GM19035 (cell line): Measurements from ENCODE around the gene LARGE1.

Experiments
- ATAC-seq: cut with Tn5 transposase; IDR thresholded peaks from one replicate; pipeline ENCODE4 v1.9.1; 2021; ENCODE audit not compliant: unreplicated experiment

Gene LARGE1

DNA sequence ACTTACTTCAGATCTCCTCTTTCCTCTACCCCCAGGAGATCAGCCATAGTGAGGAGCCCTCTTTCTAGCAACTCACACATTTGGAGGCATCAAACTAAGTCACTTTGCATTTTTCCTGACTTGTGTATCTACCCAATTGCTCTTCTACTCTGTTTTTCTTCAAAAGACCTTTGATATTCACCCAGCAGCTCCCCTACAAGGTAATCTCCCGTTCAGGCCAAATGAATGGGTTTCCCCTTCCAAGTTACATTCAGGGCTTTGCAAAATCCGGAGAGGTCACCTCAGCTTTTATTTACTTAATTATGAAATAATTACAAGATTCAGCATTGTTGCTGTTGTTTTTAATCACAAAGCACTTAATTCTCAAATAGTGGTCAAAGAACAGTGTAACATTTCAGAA, 6.1 kb downstream of the LARGE1 start:
- ATAC-seq: no peak

DNA sequence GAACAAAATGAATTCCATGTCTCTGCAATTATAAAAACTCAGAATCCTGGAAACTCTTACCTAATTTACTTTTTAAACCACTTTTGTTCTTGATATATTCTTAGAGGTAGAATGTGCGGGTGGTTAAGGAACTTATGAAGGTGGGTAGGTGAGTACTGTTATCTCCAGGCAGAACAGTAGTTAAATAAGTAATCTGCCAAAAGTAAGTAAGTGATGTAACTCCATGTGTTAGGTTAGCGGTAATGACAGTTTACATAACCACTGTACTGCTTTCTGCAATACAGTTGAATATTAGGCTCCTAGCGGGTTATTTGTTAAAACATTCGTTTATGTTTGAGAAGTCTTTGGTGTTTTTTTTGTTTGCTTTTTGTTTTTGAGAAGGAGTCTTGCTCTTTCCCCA, 7.1 kb downstream of the LARGE1 start:
- ATAC-seq: no peak

- no peak for ATAC-seq
These were observed 10.4 kb downstream of the LARGE1 start for GRCh38 chr22:33909911-33910310.

DNA sequence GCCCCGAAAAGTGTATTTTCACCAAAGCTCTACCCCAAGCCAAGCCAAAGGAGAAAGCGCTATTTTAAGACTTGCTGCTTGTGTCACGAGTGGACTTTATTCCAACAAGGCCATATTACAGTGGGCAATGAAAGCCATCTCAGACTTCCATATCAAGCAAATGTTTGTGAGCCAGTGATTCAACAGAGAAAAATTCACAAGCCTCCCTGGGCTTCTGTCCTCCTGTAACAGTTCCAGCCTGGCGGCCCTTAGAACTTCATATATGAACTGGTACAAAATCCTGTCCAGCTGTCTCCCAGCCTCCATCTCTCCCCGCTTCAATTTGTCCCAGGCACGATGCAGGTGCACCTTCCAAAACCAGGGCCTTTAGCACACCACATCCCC, 11.2 kb downstream of the LARGE1 start:
- ATAC-seq: no peak

GRCh38 chr22:33908171-33909074, 11.9 kb downstream of the LARGE1 start:
- ATAC-seq: no peak

DNA sequence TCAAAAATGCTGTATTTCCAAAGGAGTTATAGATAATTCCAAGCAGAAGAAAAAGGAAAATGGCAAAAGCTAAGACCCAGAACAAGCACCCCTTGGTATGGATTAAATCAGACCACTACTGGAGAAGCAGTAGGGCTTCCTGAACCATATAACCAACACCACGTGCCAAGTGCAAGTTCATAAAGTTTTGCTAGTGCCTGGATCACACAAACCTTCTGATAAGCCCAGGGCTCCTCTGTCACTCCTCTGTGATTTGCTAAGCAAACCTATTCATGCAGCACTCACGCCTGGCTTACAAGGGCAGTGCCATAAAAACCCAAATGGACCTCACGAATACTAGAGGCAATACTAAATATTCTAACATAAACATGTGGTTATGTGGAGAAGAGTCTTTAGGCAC, 13.3 kb downstream of the LARGE1 start:
- ATAC-seq: no peak

GRCh38 chr22:33906475-33906874, 13.8 kb downstream of the LARGE1 start:
- no peak for ATAC-seq

DNA sequence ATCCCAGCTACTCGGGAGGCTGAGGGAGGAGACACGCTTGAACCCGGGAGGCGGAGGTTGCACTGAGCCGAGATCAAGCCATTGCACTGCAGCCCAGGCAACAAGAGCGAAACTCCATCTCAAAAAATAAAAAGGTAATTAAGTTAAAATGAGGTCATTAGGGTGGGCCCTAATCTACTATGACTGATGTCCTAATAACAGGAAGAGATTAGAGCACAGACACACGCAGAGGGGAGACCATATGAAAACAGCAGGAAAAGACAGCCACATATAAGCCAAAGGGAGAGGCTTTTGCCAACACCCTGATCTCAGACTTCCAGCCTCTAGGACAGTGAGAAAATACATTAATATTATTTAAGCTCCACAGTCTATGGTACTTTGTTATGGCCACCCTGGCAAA, 17.3 kb downstream of the LARGE1 start:
- no peak for ATAC-seq

DNA sequence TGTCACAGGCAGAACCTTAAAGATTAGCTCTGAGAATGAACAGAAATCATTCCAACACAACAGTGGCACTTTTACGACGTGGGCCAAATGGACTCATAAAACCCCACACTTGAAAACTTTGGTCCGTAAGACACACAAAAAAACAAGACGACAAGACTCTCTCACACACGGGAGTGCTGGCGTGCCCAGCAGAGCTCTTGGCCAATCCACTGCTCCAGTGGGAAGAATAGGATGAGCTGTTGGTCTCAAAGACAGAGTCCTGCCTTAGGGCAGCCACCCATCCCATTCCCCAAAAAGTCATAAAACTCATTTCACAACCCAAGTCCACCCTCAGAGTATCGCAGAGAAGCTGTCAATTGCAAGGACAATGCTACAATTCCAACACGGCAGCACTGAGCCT, 18.2 kb downstream of the LARGE1 start:
- ATAC-seq: no peak

GRCh38 chr22:33898121-33898520, 22.2 kb downstream of the LARGE1 start:
- no peak for ATAC-seq

GRCh38 chr22:33897448-33897835, 22.8 kb downstream of the LARGE1 start:
- no peak for ATAC-seq

DNA sequence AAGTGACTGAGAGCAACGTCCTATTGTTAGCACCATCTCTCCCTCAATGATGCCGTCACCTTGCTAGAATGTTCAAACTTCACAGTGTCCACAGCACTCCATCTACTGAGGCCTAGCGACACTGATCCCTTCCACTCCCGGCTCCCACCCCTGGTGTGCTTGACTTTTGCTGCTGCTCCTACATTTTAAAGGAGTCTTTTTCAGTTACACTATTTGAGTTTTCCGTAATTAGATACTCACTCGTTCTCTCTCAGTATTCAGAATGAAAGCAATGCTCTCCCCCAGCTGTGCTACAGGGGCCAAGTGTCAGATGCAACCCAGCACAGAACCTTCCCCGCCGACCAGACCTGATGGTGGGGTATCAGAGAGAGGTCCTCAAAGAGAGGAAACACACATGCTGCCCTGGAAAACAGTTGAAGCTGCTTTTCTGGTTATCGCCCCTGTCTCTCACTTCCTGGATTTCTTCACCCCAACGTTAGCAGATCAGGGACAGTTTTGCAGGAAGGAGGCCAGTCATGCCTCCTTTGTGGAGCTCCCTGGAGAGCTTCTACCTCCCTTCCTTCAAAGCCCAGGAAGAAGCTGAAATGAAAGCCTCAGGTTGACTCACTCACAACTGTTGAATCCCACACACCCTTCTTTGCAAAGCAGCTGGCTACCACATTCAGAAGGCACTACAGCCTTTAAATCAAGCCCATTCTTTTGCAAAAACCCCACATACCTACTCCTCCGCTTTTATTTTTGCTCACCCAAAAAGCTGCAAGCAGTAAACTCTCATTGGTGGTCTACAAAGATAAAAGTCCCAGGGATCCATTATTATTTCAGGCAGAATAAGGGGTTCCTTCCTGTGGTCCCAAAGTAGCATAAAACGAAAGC, 23.5 kb downstream of the LARGE1 start:
- peak; percentile 43 for ATAC-seq

DNA sequence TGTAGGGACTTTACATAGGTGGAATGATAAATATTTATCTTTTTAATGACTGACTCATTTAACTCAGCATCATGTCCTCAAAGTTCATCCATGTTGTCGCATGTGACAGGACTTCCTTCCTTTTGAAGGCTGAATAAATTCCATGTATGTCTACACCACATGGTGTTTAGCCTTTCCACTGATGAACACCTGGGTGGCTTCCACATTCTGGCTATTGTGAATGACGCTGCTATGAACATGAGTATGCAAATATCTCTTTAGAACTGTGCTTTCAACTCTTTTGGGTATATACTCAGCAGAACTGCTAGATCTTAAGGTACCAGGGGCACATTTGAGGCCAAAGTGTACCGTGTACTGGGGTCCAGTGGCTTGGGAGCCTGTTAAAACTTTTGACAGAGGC, 24.1 kb downstream of the LARGE1 start:
- peak; percentile 55 for ATAC-seq

GRCh38 chr22:33895444-33895843, 24.8 kb downstream of the LARGE1 start:
- ATAC-seq: no peak

GRCh38 chr22:33894515-33894914, 25.8 kb downstream of the LARGE1 start:
- ATAC-seq: no peak

GRCh38 chr22:33894036-33894435, 26.2 kb downstream of the LARGE1 start:
- no peak for ATAC-seq

DNA sequence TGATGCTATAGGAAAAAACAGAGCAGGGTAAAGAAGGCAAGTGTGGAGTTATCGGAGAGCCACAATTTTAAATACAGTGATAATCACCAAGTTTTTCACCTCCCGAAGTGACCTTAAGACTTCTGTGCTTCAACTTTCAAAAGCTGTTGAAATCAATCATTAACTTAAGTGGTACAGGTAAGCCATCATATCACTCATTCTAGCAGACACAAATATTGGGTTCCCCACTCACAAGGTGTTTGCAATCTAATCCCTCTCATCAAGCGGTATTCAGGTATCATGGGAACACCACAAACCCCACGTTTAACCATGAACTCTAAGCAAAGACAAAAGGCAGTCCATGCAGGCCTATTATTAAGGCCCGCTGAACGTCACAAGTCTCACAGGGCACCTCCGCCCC, 26.8 kb downstream of the LARGE1 start:
- no peak for ATAC-seq

GRCh38 chr22:33891992-33892391, 28.3 kb downstream of the LARGE1 start:
- ATAC-seq: no peak

DNA sequence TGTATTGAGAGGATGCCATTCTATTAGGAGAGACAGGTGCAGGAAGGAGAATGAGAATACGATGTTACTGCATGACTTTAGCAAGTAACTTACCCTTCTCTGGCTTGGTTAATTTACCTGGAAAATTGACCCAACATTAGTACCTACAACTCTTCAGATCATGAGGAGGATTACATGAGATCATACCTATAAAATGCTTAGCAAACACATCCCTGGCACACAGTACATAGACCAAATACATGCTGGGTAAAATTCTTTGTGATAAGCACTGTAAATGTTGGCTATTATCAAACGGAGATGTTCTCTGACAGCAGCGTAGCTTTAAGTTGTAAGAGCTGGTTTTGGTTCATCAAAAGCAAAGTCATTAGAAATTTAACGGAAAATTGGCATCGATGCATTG, 28.8 kb downstream of the LARGE1 start:
- ATAC-seq: no peak

DNA sequence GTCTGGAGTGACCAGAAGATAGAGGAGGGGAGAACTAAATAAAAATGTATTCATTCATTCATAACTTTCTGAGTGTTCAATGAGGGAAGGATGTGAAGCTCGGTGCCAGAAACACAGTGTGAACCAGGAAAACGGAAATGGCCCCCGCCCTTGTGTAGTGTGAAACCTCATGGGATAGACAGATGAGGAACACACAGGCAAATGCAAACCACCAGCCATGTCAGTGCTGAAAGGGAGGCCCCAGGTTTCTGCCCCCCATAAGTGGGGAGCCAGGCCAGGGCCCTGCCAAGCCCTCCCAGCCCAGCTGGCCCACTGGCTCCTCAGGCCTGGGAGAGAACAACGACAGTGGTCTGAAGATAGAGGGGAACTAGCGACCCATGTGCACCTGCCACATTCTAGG, 30.5 kb downstream of the LARGE1 start:
- no peak for ATAC-seq

GRCh38 chr22:33888821-33889220, 31.5 kb downstream of the LARGE1 start:
- no peak for ATAC-seq

DNA sequence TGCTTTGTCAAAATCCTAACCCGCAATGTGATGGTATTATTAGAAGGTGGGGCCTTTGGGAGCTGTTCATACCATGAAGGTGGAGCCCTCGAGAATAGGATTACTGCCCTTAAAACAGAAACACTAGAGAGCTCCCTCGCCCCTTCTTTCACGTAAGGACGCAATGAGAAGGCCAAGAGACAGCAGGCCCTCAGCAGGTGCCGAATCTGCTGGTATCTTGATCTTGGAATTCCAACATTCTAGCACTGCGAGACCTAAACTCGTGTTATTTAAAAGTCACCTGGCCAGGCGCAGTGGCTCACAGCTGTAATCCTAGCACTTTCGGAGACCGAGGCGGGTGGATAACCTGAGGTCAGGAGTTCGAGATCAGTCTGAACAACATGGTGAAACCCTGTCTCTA, 33.1 kb downstream of the LARGE1 start:
- ATAC-seq: no peak
